Spleen (tissue), 7 donors: ENCODE data around the gene COBLL1.

Experiments
- POLR2A ChIP-seq, 3 donors: fragments of 450-650 bp; IDR thresholded peaks; one replicate each; pipeline ENCODE4 v1.5.1; 2017; ENCODE audit warnings: antibody characterized with exemption in 3 of 3, mild to moderate bottlenecking in 1 of 3
- POLR2AphosphoS5 ChIP-seq, 3 donors: sonication (generic); formaldehyde crosslinking; IDR thresholded peaks; one replicate each; pipeline ENCODE4 v1.5.1; 2017; ENCODE audit warnings: antibody characterized with exemption in 3 of 3
- TF ChIP-seq, protein P1 (sequence below), 11 experiments: fragments of 200-600 bp in 7 of 11; fragments of 450-650 bp in 4 of 11; sonication (generic) in 4 of 11; IDR thresholded peaks in 8 of 11; conservative IDR thresholded peaks in 3 of 11; 1 replicate in 7 of 11; 2 replicates in 4 of 11; pipeline versions ENCODE4 v1.4.0 to v1.8.0; 2016 to 2021; ENCODE audit warnings: antibody characterized with exemption in 11 of 11, inconsistent platforms in 4 of 11, mild to moderate bottlenecking in 1 of 11
- donor health status: DM: no; HTN: no; CAD: no; lungs with moderate emphysema.
- donor health status: DM: no; HTN: no; CAD: no.
- donor health status: DM: no; HTN: no; CAD: no.

- TF ChIP-seq, protein P1, sequence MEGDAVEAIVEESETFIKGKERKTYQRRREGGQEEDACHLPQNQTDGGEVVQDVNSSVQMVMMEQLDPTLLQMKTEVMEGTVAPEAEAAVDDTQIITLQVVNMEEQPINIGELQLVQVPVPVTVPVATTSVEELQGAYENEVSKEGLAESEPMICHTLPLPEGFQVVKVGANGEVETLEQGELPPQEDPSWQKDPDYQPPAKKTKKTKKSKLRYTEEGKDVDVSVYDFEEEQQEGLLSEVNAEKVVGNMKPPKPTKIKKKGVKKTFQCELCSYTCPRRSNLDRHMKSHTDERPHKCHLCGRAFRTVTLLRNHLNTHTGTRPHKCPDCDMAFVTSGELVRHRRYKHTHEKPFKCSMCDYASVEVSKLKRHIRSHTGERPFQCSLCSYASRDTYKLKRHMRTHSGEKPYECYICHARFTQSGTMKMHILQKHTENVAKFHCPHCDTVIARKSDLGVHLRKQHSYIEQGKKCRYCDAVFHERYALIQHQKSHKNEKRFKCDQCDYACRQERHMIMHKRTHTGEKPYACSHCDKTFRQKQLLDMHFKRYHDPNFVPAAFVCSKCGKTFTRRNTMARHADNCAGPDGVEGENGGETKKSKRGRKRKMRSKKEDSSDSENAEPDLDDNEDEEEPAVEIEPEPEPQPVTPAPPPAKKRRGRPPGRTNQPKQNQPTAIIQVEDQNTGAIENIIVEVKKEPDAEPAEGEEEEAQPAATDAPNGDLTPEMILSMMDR (IDR thresholded peaks at IDR 0.05 in 8 of 11, conservative IDR thresholded peaks at IDR 0.05 in 3 of 11), result no peak
- TF ChIP-seq POLR2A (IDR thresholded peaks at IDR 0.05), result no peak
- TF ChIP-seq POLR2AphosphoS5 (IDR thresholded peaks at IDR 0.05), result no peak
Measured at GRCh38 chr2:164692114-164692513, 149.5 kb downstream of the COBLL1 start.
